IPS-11a (cell line): ENCODE results near the gene MACROH2A1.

Experiments
- H3K4me3 ChIP-seq: one replicate; pipeline ENCODE4 v1.5.1; 2013; ENCODE audit warnings: low read depth, low read length, control low read depth

MACROH2A1 gene

GRCh38 chr5:135398160-135398854, 724 bp downstream of the MACROH2A1 start:
- H3K4me3 ChIP-seq, result peak overlapping the region; percentile 47

GRCh38 chr5:135397084-135397483, 1.9 kb downstream of the MACROH2A1 start:
- H3K4me3 ChIP-seq, result no peak overlapping the region

DNA sequence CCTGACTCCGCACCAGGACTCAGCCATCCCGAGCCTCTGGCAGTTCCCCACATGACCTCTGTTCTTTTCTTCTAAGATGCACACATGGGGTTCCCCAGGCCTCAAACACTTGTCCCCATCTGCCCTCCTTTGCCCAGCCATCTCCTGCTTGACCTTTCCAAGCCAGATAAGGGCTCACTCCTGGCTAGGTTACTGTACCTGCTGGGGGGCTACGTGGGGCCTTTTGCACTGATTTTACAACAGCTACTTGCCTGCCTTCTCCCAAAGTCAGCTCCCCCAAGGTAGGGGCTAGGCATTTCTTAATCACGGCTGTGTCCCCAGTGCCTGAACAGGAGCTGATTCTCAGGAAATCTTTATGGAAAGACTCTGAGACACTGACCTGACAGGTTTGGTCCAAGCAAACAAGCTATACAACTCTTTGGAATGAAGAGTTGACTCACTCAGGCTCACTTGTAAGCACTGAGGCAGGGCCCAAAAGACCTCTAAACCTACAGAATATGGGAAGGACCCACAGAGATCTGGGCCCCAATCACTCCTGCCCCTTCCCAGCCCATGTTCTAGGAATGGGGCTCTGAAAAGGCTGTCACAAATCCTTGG, 2.5 kb downstream of the MACROH2A1 start:
- H3K4me3 ChIP-seq, result no peak overlapping the region

- no peak overlapping the region for H3K4me3 ChIP-seq
These were observed 3.2 kb downstream of the MACROH2A1 start for GRCh38 chr5:135395866-135396265.

GRCh38 chr5:135395451-135395850, 3.6 kb downstream of the MACROH2A1 start:
- H3K4me3 ChIP-seq, result no peak overlapping the region

DNA sequence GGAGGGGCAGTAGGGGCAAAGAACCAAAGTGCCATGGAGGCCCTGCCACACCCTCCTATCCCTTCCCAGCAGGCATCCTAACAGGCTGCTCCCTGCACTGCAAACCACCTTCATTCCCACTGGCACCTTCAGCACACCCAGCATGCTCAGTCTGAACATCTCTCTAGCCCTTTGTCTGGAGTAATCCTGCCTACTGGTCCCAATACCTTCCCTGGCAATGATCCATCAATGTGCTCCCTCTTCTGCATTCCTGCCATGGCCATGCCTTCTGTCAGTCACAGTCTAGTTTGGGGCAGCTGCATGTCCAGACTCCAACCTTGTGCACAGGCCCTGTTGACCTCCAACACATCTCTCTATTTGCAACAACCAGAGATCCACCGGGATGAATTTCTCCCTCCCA, 4.9 kb downstream of the MACROH2A1 start:
- H3K4me3 ChIP-seq, result no peak overlapping the region

- H3K4me3 ChIP-seq, result no peak overlapping the region
These were observed 5.3 kb downstream of the MACROH2A1 start for GRCh38 chr5:135393691-135394090.

- H3K4me3 ChIP-seq, result no peak overlapping the region
These were observed 5.8 kb downstream of the MACROH2A1 start for GRCh38 chr5:135393229-135393628.

GRCh38 chr5:135392256-135392655, 6.8 kb downstream of the MACROH2A1 start:
- no peak overlapping the region for H3K4me3 ChIP-seq

DNA sequence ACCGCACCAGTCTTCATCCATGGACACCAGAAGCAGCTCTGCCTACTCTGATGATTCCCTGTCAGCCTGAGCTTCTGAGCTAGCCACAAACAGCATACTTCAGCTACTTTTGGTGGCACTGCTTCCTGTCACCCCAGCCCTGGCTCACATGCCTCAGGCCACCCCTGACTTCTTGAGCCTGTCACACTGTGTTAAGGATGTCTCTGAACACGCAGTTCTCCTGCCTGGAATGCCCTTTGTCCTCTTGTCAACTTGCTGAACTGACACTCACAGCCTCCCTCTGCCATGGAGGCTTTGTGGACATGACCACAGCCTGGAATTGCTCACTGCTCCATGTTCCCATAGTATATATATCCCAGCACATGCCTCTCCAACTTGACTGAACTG, 7.2 kb downstream of the MACROH2A1 start:
- no peak overlapping the region for H3K4me3 ChIP-seq

GRCh38 chr5:135391116-135391868, 7.7 kb downstream of the MACROH2A1 start:
- H3K4me3 ChIP-seq, result no peak overlapping the region

- no peak overlapping the region for H3K4me3 ChIP-seq
These were observed 10.1 kb downstream of the MACROH2A1 start for GRCh38 chr5:135388860-135389435.

DNA sequence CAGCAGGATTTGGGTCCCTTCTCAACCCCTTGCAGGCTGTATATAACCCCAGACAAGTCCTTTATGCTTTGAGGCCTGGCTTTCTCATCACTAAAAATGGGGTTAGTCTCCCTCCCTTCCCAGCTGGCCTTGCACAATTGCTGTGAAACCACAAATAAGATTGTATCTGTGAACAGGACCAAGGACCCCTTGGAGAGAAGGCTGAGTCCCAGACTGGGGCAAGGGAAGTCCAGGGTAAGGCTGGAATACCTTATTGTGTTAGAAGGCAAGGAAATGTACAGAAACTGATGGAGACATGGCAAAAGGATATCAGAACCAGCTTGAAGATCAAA, 11.4 kb downstream of the MACROH2A1 start:
- H3K4me3 ChIP-seq, result no peak overlapping the region

GRCh38 chr5:135386886-135387628, 12.0 kb downstream of the MACROH2A1 start:
- H3K4me3 ChIP-seq, result no peak overlapping the region

DNA sequence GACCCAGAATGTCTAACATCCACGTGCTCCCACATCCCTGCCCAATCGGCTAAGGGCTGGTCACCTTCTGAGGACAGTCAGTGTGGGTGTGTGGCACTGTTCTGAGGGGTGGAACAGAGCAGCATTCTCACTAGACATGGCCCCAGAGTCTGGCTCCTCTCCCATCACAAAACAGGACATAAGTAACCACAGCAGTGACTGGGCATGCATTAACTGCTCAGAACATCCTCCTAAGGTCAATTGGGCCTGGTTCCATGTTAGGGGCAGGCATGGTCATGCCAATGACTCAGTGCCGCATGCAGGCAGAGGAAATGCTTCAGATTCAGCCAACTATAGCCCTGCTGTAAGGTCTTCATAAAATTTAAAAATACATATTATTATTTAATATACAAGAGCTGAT, 12.9 kb downstream of the MACROH2A1 start:
- H3K4me3 ChIP-seq, result no peak overlapping the region

GRCh38 chr5:135385576-135385975, 13.5 kb downstream of the MACROH2A1 start:
- H3K4me3 ChIP-seq, result no peak overlapping the region

GRCh38 chr5:135384898-135385297, 14.1 kb downstream of the MACROH2A1 start:
- H3K4me3 ChIP-seq, result no peak overlapping the region

DNA sequence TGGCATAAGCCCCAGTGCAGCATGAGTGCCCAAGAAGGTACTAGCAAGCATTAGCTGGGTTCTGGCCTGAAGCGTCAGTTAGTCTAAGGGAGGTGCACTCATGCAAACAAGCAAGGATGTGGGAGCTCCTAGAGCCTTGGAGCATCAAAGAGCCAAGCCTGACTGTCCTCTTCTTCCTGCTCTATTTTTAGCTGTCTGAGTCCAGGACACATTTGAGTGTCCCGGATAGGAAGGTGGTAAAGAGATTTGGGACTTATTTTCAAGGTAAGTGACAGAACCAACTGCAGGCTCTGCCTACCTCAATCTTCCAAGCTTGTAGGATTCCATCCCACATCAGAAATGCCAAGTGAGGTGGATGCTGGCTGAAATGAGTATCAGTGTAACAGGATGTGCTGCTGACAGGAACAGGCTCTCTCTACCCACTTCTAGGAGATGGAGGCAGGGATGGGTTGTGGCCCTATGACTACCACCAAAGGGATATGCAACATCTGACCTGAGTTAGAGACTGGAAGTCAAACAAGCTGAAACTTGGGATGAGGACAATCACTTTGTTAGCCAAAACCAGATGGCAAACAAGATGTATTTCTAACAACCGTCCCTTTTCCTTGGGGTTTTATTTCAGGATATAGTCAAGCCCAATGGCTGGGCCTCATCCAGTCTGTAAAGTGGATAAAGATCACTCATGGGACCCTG, 15.1 kb downstream of the MACROH2A1 start:
- no peak overlapping the region for H3K4me3 ChIP-seq

- no peak overlapping the region for H3K4me3 ChIP-seq
These were observed 16.1 kb downstream of the MACROH2A1 start for GRCh38 chr5:135382981-135383380.

GRCh38 chr5:135382106-135382790, 16.8 kb downstream of the MACROH2A1 start:
- no peak overlapping the region for H3K4me3 ChIP-seq
